ENCODE data around the gene CMTM7.

Gene CMTM7

GRCh38 chr3:32481791-32482631 is 90.4 kb downstream of the CMTM7 start:
- DNase-seq (ENCODE audit: insufficient read length, low spot score), result no peak
- FAIRE-seq, result no peak

GRCh38 chr3:32482693-32483092 is 91.0 kb downstream of the CMTM7 start:
- no peak for FAIRE-seq
- DNase-seq (ENCODE audit: insufficient read length, low spot score), result no peak

GRCh38 chr3:32483772-32484171 is 92.1 kb downstream of the CMTM7 start:
- DNase-seq (ENCODE audit: insufficient read length, low spot score), result no peak
- FAIRE-seq, result no peak

GRCh38 chr3:32484436-32484835 is 92.8 kb downstream of the CMTM7 start:
- DNase-seq (ENCODE audit: insufficient read length, low spot score), result no peak
- FAIRE-seq, result no peak

GRCh38 chr3:32487781-32488473 is 96.3 kb downstream of the CMTM7 start:
- no peak for DNase-seq (ENCODE audit: insufficient read length, low spot score)
- no peak for FAIRE-seq

- FAIRE-seq (no peak), DNase-seq (ENCODE audit: insufficient read length, low spot score) (no peak)
These were observed 96.9 kb downstream of the CMTM7 start for GRCh38 chr3:32488474-32489008.

- no peak for FAIRE-seq
- DNase-seq (ENCODE audit: insufficient read length, low spot score), result no peak
These were observed 101.2 kb downstream of the CMTM7 start for GRCh38 chr3:32492684-32493436.

- DNase-seq (ENCODE audit: insufficient read length, low spot score), result no peak
- FAIRE-seq, result peak; percentile 36
These were observed 102.1 kb downstream of the CMTM7 start for GRCh38 chr3:32493437-32494414.

- DNase-seq (ENCODE audit: insufficient read length, low spot score) (no peak), FAIRE-seq (no peak)
These were observed 103.4 kb downstream of the CMTM7 start for GRCh38 chr3:32495085-32495484.

GRCh38 chr3:32495609-32496008 is 104.0 kb downstream of the CMTM7 start:
- no peak for DNase-seq (ENCODE audit: insufficient read length, low spot score)
- FAIRE-seq, result no peak

GRCh38 chr3:32498252-32498651 is 106.6 kb downstream of the CMTM7 start:
- FAIRE-seq (no peak), DNase-seq (ENCODE audit: insufficient read length, low spot score) (no peak)

GRCh38 chr3:32498992-32499391 is 107.3 kb downstream of the CMTM7 start:
- FAIRE-seq (no peak), DNase-seq (ENCODE audit: insufficient read length, low spot score) (no peak)

- FAIRE-seq (no peak), DNase-seq (ENCODE audit: insufficient read length, low spot score) (no peak)
These were observed 107.9 kb downstream of the CMTM7 start for GRCh38 chr3:32499585-32499984.

GRCh38 chr3:32500231-32500630 is 108.6 kb downstream of the CMTM7 start:
- DNase-seq (ENCODE audit: insufficient read length, low spot score), result no peak
- FAIRE-seq, result no peak

- FAIRE-seq, result no peak
- DNase-seq (ENCODE audit: insufficient read length, low spot score), result no peak
These were observed 109.5 kb downstream of the CMTM7 start for GRCh38 chr3:32500880-32501782.

GRCh38 chr3:32501783-32502117 is 110.1 kb downstream of the CMTM7 start:
- FAIRE-seq (no peak), DNase-seq (ENCODE audit: insufficient read length, low spot score) (no peak)

GRCh38 chr3:32502118-32502945 is 110.7 kb downstream of the CMTM7 start, which contains the start of gene CMTM6:
TSS of gene CMTM6 (minus strand) at chr3:32502852. CDS start at chr3:32502745, 107 bp downstream.
- DNase-seq (ENCODE audit: insufficient read length, low spot score), result peak; percentile 88
- FAIRE-seq, result no peak

GRCh38 chr3:32502946-32503286 is 111.3 kb downstream of the CMTM7 start:
- DNase-seq (ENCODE audit: insufficient read length, low spot score) (no peak), FAIRE-seq (no peak)

Measured in HTR-8/SVneo (cell line).